Measurements from ENCODE around the gene UNC13D.
"Not testable (repeated sequence)": the region's sequence is repeated elsewhere in the genome, so short reads cannot be mapped to it uniquely, and the experiment has no call there.

Gene UNC13D

GRCh38 chr17:75861927-75862317 lies 17.7 kb upstream of the UNC13D start:
- no peak for DNase-seq (ENCODE audit: low read depth)
- TF ChIP-seq CTCF (IDR thresholded peaks at IDR 0.05; ENCODE audit: insufficient read depth, low read depth, low read length, missing control alignments) = no peak
- no peak overlapping the region for H3K4me3 ChIP-seq (ENCODE audit: low read length)

GRCh38 chr17:75859358-75859757 lies 15.2 kb upstream of the UNC13D start:
- not testable (repeated sequence) for H3K4me3 ChIP-seq (ENCODE audit: low read length); DNase-seq (ENCODE audit: low read depth)

- DNase-seq (ENCODE audit: low read depth) = no peak
- no peak for TF ChIP-seq CTCF (IDR thresholded peaks at IDR 0.05; ENCODE audit: insufficient read depth, low read depth, low read length, missing control alignments)
- H3K4me3 ChIP-seq (ENCODE audit: low read length) = peak overlapping the region; percentile 80
Measured at GRCh38 chr17:75856062-75856756, 12.0 kb upstream of the UNC13D start.

- peak; percentile 100 for DNase-seq (ENCODE audit: low read depth)
- TF ChIP-seq CTCF (IDR thresholded peaks at IDR 0.05; ENCODE audit: insufficient read depth, low read depth, low read length, missing control alignments) = no peak
- H3K4me3 ChIP-seq (ENCODE audit: low read length) = peak within 1 kb of the TSS; percentile 80
Measured at GRCh38 chr17:75855310-75856061, 11.3 kb upstream of the UNC13D start, which contains the start of gene WBP2. Gene WBP2, minus strand, starts transcription at chr17:75855335. Its CDS starts 38 bp downstream, at chr17:75855297.

GRCh38 chr17:75854881-75855309 lies 10.7 kb upstream of the UNC13D start:
- DNase-seq (ENCODE audit: low read depth) = no peak
- TF ChIP-seq CTCF (IDR thresholded peaks at IDR 0.05; ENCODE audit: insufficient read depth, low read depth, low read length, missing control alignments) = no peak
- H3K4me3 ChIP-seq (ENCODE audit: low read length) = peak overlapping the region; percentile 80

- peak; percentile 73 for DNase-seq (ENCODE audit: low read depth)
- H3K4me3 ChIP-seq (ENCODE audit: low read length) = peak overlapping the region; percentile 80
- TF ChIP-seq CTCF (IDR thresholded peaks at IDR 0.05; ENCODE audit: insufficient read depth, low read depth, low read length, missing control alignments) = no peak
Measured at GRCh38 chr17:75854101-75854748, 10.0 kb upstream of the UNC13D start.

- DNase-seq (ENCODE audit: low read depth) = peak; percentile 69
- no peak overlapping the region for H3K4me3 ChIP-seq (ENCODE audit: low read length)
- no peak for TF ChIP-seq CTCF (IDR thresholded peaks at IDR 0.05; ENCODE audit: insufficient read depth, low read depth, low read length, missing control alignments)
Measured at GRCh38 chr17:75853433-75853832, 9.2 kb upstream of the UNC13D start.

GRCh38 chr17:75851693-75851991 lies 7.4 kb upstream of the UNC13D start:
- H3K4me3 ChIP-seq (ENCODE audit: low read length); DNase-seq (ENCODE audit: low read depth): not testable (repeated sequence)

Measured in epithelial cell of esophagus (primary cell).